Measurements from ENCODE around the gene ABCG4.

- no peak for TF ChIP-seq CTCF (IDR thresholded peaks at IDR 0.05)
- TF ChIP-seq POLR2A (IDR thresholded peaks at IDR 0.05) = no peak
- no peak for TF ChIP-seq POLR2AphosphoS5 (IDR thresholded peaks at IDR 0.05)
These were observed 41.7 kb downstream of the ABCG4 start for GRCh38 chr11:119190531-119190930.
